ENCODE data around the gene PLPPR4.

- TF ChIP-seq CTCF (IDR thresholded peaks at IDR 0.05; ENCODE audit: low read depth, low read length, poor library complexity, severe bottlenecking) (no peak), EZH2phosphoT487 (IDR thresholded peaks at IDR 0.05; ENCODE audit: borderline replicate concordance, low read length) (no peak)
Observed at GRCh38 chr1:99327357-99327756, 63.1 kb downstream of the PLPPR4 start.

All from DOHH2 (cell line).